Naive thymus-derived CD4-positive, alpha-beta T cell (primary cell): ENCODE data around the gene SMCO1. TPM values are rescaled to one million over a fixed set of nuclear protein-coding genes. Genes with fewer than 3 reads are reported as not detected.
"Not testable (repeated sequence)": the region's sequence is repeated elsewhere in the genome, so short reads cannot be mapped to it uniquely, and the experiment has no call there.

Source experiments
- ATAC-seq: fragments of 150-1000 bp; cut with Tn5 transposase; 2 replicates; pipeline ENCODE4 v1.10.0; 2021; ENCODE audit warnings: mild to moderate bottlenecking, moderate library complexity
- CTCF ChIA-PET: fragments of 350-600 bp; sonication (Branson Sonifier 250); formaldehyde crosslinking; loops from one replicate; lab custom pipeline; 2021; ENCODE audit warnings: antibody characterized with exemption; lab: Charles Lee
- POLR2A ChIA-PET: fragments of 350-600 bp; sonication (Branson Sonifier 250); formaldehyde crosslinking; loops from one replicate; lab custom pipeline; 2021; ENCODE audit warnings: antibody characterized with exemption, inconsistent platforms; lab: Charles Lee
- DNase-seq, 9 donors: peaks; one replicate each; pipeline versions ENCODE4 v3.0.0 to v3.0.0-alpha.2; 2020 to 2022; ENCODE audit warnings: mixed read lengths in 1 of 9
- H3K27ac ChIP-seq: one replicate; pipeline ENCODE4 v1.7.0; 2013; ENCODE audit warnings: mild to moderate bottlenecking, low read depth, low read length, moderate library complexity
- H3K27me3 ChIP-seq, 2 donors: one replicate each; pipeline ENCODE4 v1.7.0; 2013; ENCODE audit warnings: low read length in 2 of 2, mild to moderate bottlenecking in 2 of 2, moderate library complexity in 2 of 2; ENCODE audit not compliant: control insufficient read depth in 2 of 2, insufficient read depth in 2 of 2
- H3K36me3 ChIP-seq, 3 experiments: 1 replicate in 2 of 3; 2 replicates in 1 of 3; pipeline ENCODE4 v1.7.0; 2013; ENCODE audit warnings: low read length in 3 of 3, mild to moderate bottlenecking in 3 of 3, moderate library complexity in 1 of 3; ENCODE audit not compliant: insufficient read depth in 3 of 3, control insufficient read depth in 2 of 3
- H3K4me1 ChIP-seq, 2 donors: one replicate each; pipeline ENCODE4 v1.7.0; 2013; ENCODE audit warnings: low read length in 2 of 2, mild to moderate bottlenecking in 2 of 2, moderate library complexity in 1 of 2; ENCODE audit not compliant: control insufficient read depth in 2 of 2, insufficient read depth in 2 of 2
- H3K4me3 ChIP-seq: 2 replicates; pipeline ENCODE4 v1.7.0; 2013; ENCODE audit warnings: mild to moderate bottlenecking, low read length
- H3K9me3 ChIP-seq, 3 experiments: 1 replicate in 2 of 3; 2 replicates in 1 of 3; pipeline ENCODE4 v1.7.0; 2013; ENCODE audit warnings: low read length in 3 of 3; ENCODE audit not compliant: control insufficient read depth in 2 of 3
- H3K27ac Mint-ChIP-seq, 9 donors: one replicate each; pipeline ENCODE4 v1.8.0; 2020 to 2022; ENCODE audit warnings: mixed read lengths in 9 of 9, mild to moderate bottlenecking in 8 of 9, moderate library complexity in 5 of 9, inconsistent platforms in 2 of 9
- H3K27me3 Mint-ChIP-seq, 5 donors: one replicate each; pipeline ENCODE4 v1.8.0; 2021 to 2022; ENCODE audit warnings: mixed read lengths in 5 of 5, mild to moderate bottlenecking in 1 of 5
- H3K36me3 Mint-ChIP-seq, 5 donors: one replicate each; pipeline ENCODE4 v1.8.0; 2020 to 2022; ENCODE audit warnings: mixed read lengths in 5 of 5, mild to moderate bottlenecking in 3 of 5, inconsistent platforms in 1 of 5
- H3K4me1 Mint-ChIP-seq, 7 donors: one replicate each; pipeline ENCODE4 v1.8.0; 2020 to 2022; ENCODE audit warnings: mixed read lengths in 7 of 7, mild to moderate bottlenecking in 3 of 7, inconsistent platforms in 1 of 7
- H3K4me3 Mint-ChIP-seq, 10 donors: one replicate each; pipeline ENCODE4 v1.8.0; 2020 to 2022; ENCODE audit warnings: mild to moderate bottlenecking in 10 of 10, mixed read lengths in 10 of 10, moderate library complexity in 6 of 10, inconsistent platforms in 2 of 10
- H3K9me3 Mint-ChIP-seq, 11 donors: one replicate each; pipeline ENCODE4 v1.8.0; 2020 to 2022; ENCODE audit warnings: mixed read lengths in 11 of 11, mild to moderate bottlenecking in 4 of 11, inconsistent platforms in 1 of 11, moderate library complexity in 1 of 11
- intact Hi-C, 2 donors: fragments of 100-400 bp; cut with micrococcal nuclease; formaldehyde crosslinking; loops; one replicate each; pipeline ENCODE4 v1.15.1; 2023
- polyA plus RNA-seq, 2 donors: library from polyadenylated mRNA; unstranded; fragments of 300-500 nt; fragmentation: Illumina TruSeq; gene quantifications; one replicate each; pipeline ENCODE4 v1.2.3, GENCODE V29; 2021
- total RNA-seq, 6 experiments: library from RNA in 5 of 6; stranded (reverse) in 5 of 6; gene quantifications; 1 replicate in 5 of 6; 2 replicates in 1 of 6; pipeline ENCODE4 v1.2.3 and lab custom pipeline; 2021 to 2026

Gene SMCO1
- total and polyA plus RNA-seq, 7 experiments from 2014 or later = not detected

GRCh38 chr3:196462680-196463477 lies 52.3 kb downstream of the SMCO1 start:
- H3K9me3 ChIP-seq, H3K36me3 ChIP-seq, H3K4me1 Mint-ChIP-seq, H3K27ac ChIP-seq, DNase-seq, H3K27me3 Mint-ChIP-seq, H3K27me3 ChIP-seq, ATAC-seq, H3K4me3 ChIP-seq, H3K4me1 ChIP-seq, CTCF ChIA-PET, POLR2A ChIA-PET, intact Hi-C loops, H3K27ac Mint-ChIP-seq, H3K4me3 Mint-ChIP-seq: not testable (repeated sequence)
- peaks cover 0 to 42% (median 18%) of the 10 kb centered on the region in 5 donors for H3K36me3 Mint-ChIP-seq
- peaks cover 0 to 13% (median 5%) of the 10 kb centered on the region in 11 donors for H3K9me3 Mint-ChIP-seq

- Histone ChIP-seq H3K9me3 (no peaks in the 10 kb centered on the region), H3K27me3 (no peaks in the 10 kb centered on the region), H3K4me1 (no peaks in the 10 kb centered on the region), H3K4me3 (no peak overlapping the region), H3K27ac (no peak overlapping the region), H3K36me3 (no peaks in the 10 kb centered on the region)
- Mint-ChIP-seq H3K27me3 (no peaks in the 10 kb centered on the region), H3K4me1 (peaks cover 0 to 14% (median 12%) of the 10 kb centered on the region in 7 donors), H3K36me3 (peaks cover 0 to 23% (median 8%) of the 10 kb centered on the region in 5 donors), H3K4me3 (no peak overlapping the region), H3K9me3 (peaks cover 0 to 10% (median 1%) of the 10 kb centered on the region in 11 donors), H3K27ac (peak overlapping the region in 7 of 9 donors; percentile 9 to 75 (median 52))
- ChIA-PET POLR2A (interaction anchor here (1.6 kb wide), 1 partner anchor 26 kb away, joined by 8 read pairs; the partner anchor contains the start of gene UBXN7), CTCF (interaction anchor here (0.7 kb wide), 1 partner anchor 25 kb away, joined by 3 read pairs; no protein-coding TSS in a partner anchor)
- intact Hi-C loops = loop anchor here in 1 of 2 donors (10.0 kb wide), 1 partner anchor 203 kb away; no protein-coding TSS in a partner anchor
- no peak for ATAC-seq
- DNase-seq = no peak
These were observed 57.1 kb downstream of the SMCO1 start for GRCh38 chr3:196458063-196458462.

- not testable (repeated sequence) for H3K4me1 ChIP-seq, H3K4me3 ChIP-seq, H3K27me3 Mint-ChIP-seq, H3K4me3 Mint-ChIP-seq, H3K9me3 Mint-ChIP-seq, H3K27me3 ChIP-seq, H3K9me3 ChIP-seq, H3K36me3 ChIP-seq, H3K27ac ChIP-seq
- DNase-seq (peak in 5 of 9 donors; percentile 1 to 40 (median 16)), ATAC-seq (peak; percentile 72)
- CTCF ChIA-PET = interaction anchor here (0.7 kb wide), 1 partner anchor 25 kb away, joined by 3 read pairs; no protein-coding TSS in a partner anchor
- intact Hi-C loops = loop anchor here in 1 of 2 donors (2.0 to 10.0 kb wide), 2 partner anchors 25 to 203 kb away; partner anchors contain the start of gene UBXN7
- H3K27ac Mint-ChIP-seq = peak overlapping the region in 8 of 9 donors; percentile 23 to 75 (median 47)
- POLR2A ChIA-PET = interaction anchor here (0.6 to 1.6 kb wide), 2 partner anchors 8 to 25 kb away, joined by 4 to 8 read pairs; partner anchors contain the start of gene UBXN7
- peaks cover 0 to 13% (median 11%) of the 10 kb centered on the region in 7 donors for H3K4me1 Mint-ChIP-seq
- peaks cover 0 to 20% (median 4%) of the 10 kb centered on the region in 5 donors for H3K36me3 Mint-ChIP-seq
These were observed 57.7 kb downstream of the SMCO1 start for GRCh38 chr3:196457470-196457869.

Other genes with a start within 250 kb of the SMCO1 start
- 10 to 100 TPM; 47.5 to 87.6 (median 62.9) TPM for gene PCYT1A, start 227.6 kb downstream of the SMCO1 start, total RNA-seq
- 10 to 100 TPM; 11.5 to 12.8 TPM for gene PCYT1A, start 227.6 kb downstream of the SMCO1 start, polyA plus RNA-seq
- 10 to 100 TPM in 1 of 5 experiments, 1 to 10 TPM in 4; 3.3 to 20.8 (median 5.1) TPM for gene DYNLT2B, start 197.1 kb downstream of the SMCO1 start, total RNA-seq
- 1 to 10 TPM; 4.5 to 7.6 TPM for gene DYNLT2B, start 197.1 kb downstream of the SMCO1 start, polyA plus RNA-seq
- 1 to 10 TPM in 3 of 5 experiments, not detected in 2; 1.0 to 1.3 (median 1.3) TPM for gene TM4SF19, start 177.0 kb downstream of the SMCO1 start, total RNA-seq
- under 1 TPM; 0.14 to 0.34 TPM for gene TM4SF19, start 177.0 kb downstream of the SMCO1 start, polyA plus RNA-seq
- gene UBXN7, start 82.9 kb downstream of the SMCO1 start, total RNA-seq = 10 to 100 TPM; 52.6 to 90.6 (median 77.0) TPM
- 10 to 100 TPM; 30.2 to 30.9 TPM for gene UBXN7, start 82.9 kb downstream of the SMCO1 start, polyA plus RNA-seq
- 10 to 100 TPM; 21.2 to 55.9 (median 35.9) TPM for gene RNF168, start 11.6 kb downstream of the SMCO1 start, total RNA-seq
- 10 to 100 TPM in 1 of 2 donors, 1 to 10 TPM in 1; 8.5 to 12.1 TPM for gene RNF168, start 11.6 kb downstream of the SMCO1 start, polyA plus RNA-seq
- 10 to 100 TPM; 13.6 to 31.5 (median 22.7) TPM for gene WDR53, start 53.2 kb upstream of the SMCO1 start, total RNA-seq
- gene WDR53, start 53.2 kb upstream of the SMCO1 start, polyA plus RNA-seq = 10 to 100 TPM; 11.9 to 25.1 TPM
- gene FBXO45, start 53.3 kb upstream of the SMCO1 start, total RNA-seq = 10 to 100 TPM in 1 of 5 experiments, 1 to 10 TPM in 4; 2.8 to 15.9 (median 7.1) TPM
- 1 to 10 TPM; 1.2 to 2.0 TPM for gene FBXO45, start 53.3 kb upstream of the SMCO1 start, polyA plus RNA-seq
- gene NRROS, start 124.3 kb upstream of the SMCO1 start, total RNA-seq = 10 to 100 TPM in 4 of 5 experiments, 1 to 10 TPM in 1; 9.8 to 53.3 (median 14.2) TPM
- gene NRROS, start 124.3 kb upstream of the SMCO1 start, polyA plus RNA-seq = 1 to 10 TPM; 1.3 to 4.3 TPM
- 1 to 10 TPM in 4 of 5 experiments, under 1 TPM in 1; 0.96 to 8.1 (median 6.9) TPM for gene CEP19, start 196.9 kb upstream of the SMCO1 start, total RNA-seq
- gene CEP19, start 196.9 kb upstream of the SMCO1 start, polyA plus RNA-seq = 10 to 100 TPM in 1 of 2 donors, 1 to 10 TPM in 1; 5.0 to 10.7 TPM
- gene PIGX, start 197.0 kb upstream of the SMCO1 start, total RNA-seq = 10 to 100 TPM; 13.7 to 58.5 (median 17.3) TPM
- 10 to 100 TPM; 22.6 to 35.9 TPM for gene PIGX, start 197.0 kb upstream of the SMCO1 start, polyA plus RNA-seq
- 10 to 100 TPM; 57.7 to 97.3 (median 79.7) TPM for gene PAK2, start 224.5 kb upstream of the SMCO1 start, total RNA-seq
- 10 to 100 TPM; 25.8 to 30.8 TPM for gene PAK2, start 224.5 kb upstream of the SMCO1 start, polyA plus RNA-seq